HCT116 (cell line): ENCODE measurements around the gene RPTOR. TPM values are rescaled to one million over a fixed set of nuclear protein-coding genes. Genes with fewer than 3 reads are reported as not detected.

ENCODE experiments used
- ATAC-seq: fragments of 200-7000 bp; cut with Tn5 transposase; 2 replicates; pipeline ENCODE4 v1.9.1; 2020; ENCODE audit warnings: mild to moderate bottlenecking, moderate library complexity
- BruUV-seq: library from RNA; stranded (reverse); fragments of 400-500 nt; replicated peaks from 2 replicates; lab custom pipeline; 2021; lab: Mats Ljungman, UMichigan
- CTCF ChIA-PET: fragments of 300-600 bp; sonication (Branson Sonifier 250); formaldehyde crosslinking; loops from one replicate; lab custom pipeline; 2021; ENCODE audit warnings: antibody characterized with exemption; lab: Charles Lee
- POLR2A ChIA-PET: fragments of 300-600, 350-600 bp; sonication (Branson Sonifier 250); formaldehyde crosslinking; loops from one replicate; lab custom pipeline; 2021; ENCODE audit warnings: antibody characterized with exemption; lab: Charles Lee
- RAD21 ChIA-PET, 2 experiments: fragments of 300-600 bp; sonication (Branson Sonifier 250); formaldehyde crosslinking; loops; one replicate each; lab custom pipeline; 2023; ENCODE audit warnings: low total read pairs in 2 of 2; ENCODE audit not compliant: uncharacterized antibody in 2 of 2, unreplicated experiment in 2 of 2, low non-redundant PET in 1 of 2; lab: Charles Lee
- DNase-seq: peaks from one replicate; pipeline ENCODE4 v3.0.0-alpha.2; 2010; ENCODE audit warnings: low read depth, low spot score
- H2AFZ ChIP-seq: fragments of 200-600 bp; shearing (Covaris generic), sonication (generic); 2 replicates; pipeline ENCODE4 v1.6.1; 2017; ENCODE audit warnings: low read depth, mixed run types, mixed read lengths, antibody characterized with exemption, low read length; ENCODE audit not compliant: poor library complexity, severe bottlenecking
- H3K27ac ChIP-seq: 2 replicates; pipeline ENCODE4 v1.5.1; 2012; ENCODE audit warnings: low read depth, low read length
- H3K27me3 ChIP-seq: fragments of 200-600 bp; sonication (generic); 2 replicates; pipeline ENCODE4 v1.6.1; 2016; ENCODE audit warnings: mixed run types, low read length, mixed read lengths; ENCODE audit not compliant: insufficient read depth
- H3K36me3 ChIP-seq, 2 experiments: fragments of 200-500 bp in 1 of 2; fragments of 200-600 bp in 1 of 2; sonication (Bioruptor generic) in 1 of 2; sonication (generic) in 1 of 2; 2 replicates each; pipeline versions ENCODE4 v1.5.1 to v1.6.1; 2014 to 2016; ENCODE audit warnings: low read length in 2 of 2, inconsistent platforms in 1 of 2, mixed read lengths in 1 of 2, mixed run types in 1 of 2; ENCODE audit not compliant: insufficient read depth in 2 of 2, control insufficient read depth in 1 of 2
- H3K4me1 ChIP-seq, 2 experiments: fragments of 200-600 bp in 1 of 2; sonication (generic) in 1 of 2; 2 replicates each; pipeline versions ENCODE4 v1.5.1 to v1.6.1; 2012 to 2017; ENCODE audit warnings: low read length in 2 of 2, inconsistent platforms in 1 of 2, mild to moderate bottlenecking in 1 of 2, mixed read lengths in 1 of 2, mixed run types in 1 of 2, moderate library complexity in 1 of 2; ENCODE audit not compliant: insufficient read depth in 2 of 2, control insufficient read depth in 1 of 2
- H3K4me2 ChIP-seq: fragments of 200-600 bp; sonication (generic); 2 replicates; pipeline ENCODE4 v1.6.1; 2017; ENCODE audit warnings: mixed run types, low read length, mixed read lengths
- H3K4me3 ChIP-seq, 2 experiments: fragments of 200-600 bp in 1 of 2; sonication (generic) in 1 of 2; replicated peaks in 1 of 2; 2 replicates each; pipeline ENCODE4 v1.5.1; 2011 to 2016; ENCODE audit warnings: low read length in 2 of 2, control low read depth in 1 of 2, low read depth in 1 of 2, mild to moderate bottlenecking in 1 of 2, mixed read lengths in 1 of 2, mixed run types in 1 of 2
- H3K79me2 ChIP-seq: fragments of 200-600 bp; sonication (generic); 2 replicates; pipeline ENCODE4 v1.6.1; 2017; ENCODE audit warnings: mild to moderate bottlenecking, mixed run types, low read length, moderate library complexity, mixed read lengths; ENCODE audit not compliant: insufficient read depth
- H3K9ac ChIP-seq: fragments of 200-600 bp; sonication (generic); 2 replicates; pipeline ENCODE4 v1.6.1; 2016; ENCODE audit warnings: low read length, mixed read lengths
- H3K9me2 ChIP-seq: fragments of 200-600 bp; sonication (generic), shearing (Covaris generic); 2 replicates; pipeline ENCODE4 v1.6.1; 2017; ENCODE audit warnings: mixed run types, mild to moderate bottlenecking, moderate library complexity; ENCODE audit not compliant: insufficient read depth
- H3K9me3 ChIP-seq, 2 experiments: fragments of 200-500 bp in 1 of 2; fragments of 200-600 bp in 1 of 2; sonication (Bioruptor generic) in 1 of 2; sonication (generic) in 1 of 2; 2 replicates each; pipeline ENCODE4 v1.6.1; 2014 to 2017; ENCODE audit warnings: low read length in 2 of 2, mixed read lengths in 2 of 2, inconsistent platforms in 1 of 2, low read depth in 1 of 2, mild to moderate bottlenecking in 1 of 2, mixed run types in 1 of 2, moderate library complexity in 1 of 2; ENCODE audit not compliant: control insufficient read depth in 1 of 2, insufficient read depth in 1 of 2
- H4K20me1 ChIP-seq: fragments of 200-600 bp; sonication (generic), shearing (Covaris generic); 2 replicates; pipeline ENCODE4 v1.6.1; 2017; ENCODE audit warnings: mixed run types, mild to moderate bottlenecking, moderate library complexity; ENCODE audit not compliant: insufficient read depth
- CTCF ChIP-seq, 3 experiments: fragments of 200-600 bp in 1 of 3; sonication (generic) in 1 of 3; IDR thresholded peaks in 2 of 3; conservative IDR thresholded peaks in 1 of 3; 2 replicates each; pipeline ENCODE4 v1.5.1; 2012 to 2017; ENCODE audit warnings: low read depth in 2 of 3, low read length in 2 of 3, antibody characterized with exemption in 1 of 3, borderline replicate concordance in 1 of 3, control low read depth in 1 of 3, mild to moderate bottlenecking in 1 of 3, mixed read lengths in 1 of 3, mixed run types in 1 of 3, moderate library complexity in 1 of 3; ENCODE audit not compliant: insufficient read depth in 1 of 3
- ELF1 ChIP-seq: IDR thresholded peaks from 2 replicates; pipeline ENCODE4 v1.6.1; 2012; ENCODE audit warnings: low read depth, borderline replicate concordance
- SIN3A ChIP-seq: IDR thresholded peaks from 2 replicates; pipeline ENCODE4 v1.6.1; 2012; ENCODE audit warnings: low read depth
- SP1 ChIP-seq: IDR thresholded peaks from 2 replicates; pipeline ENCODE4 v1.6.1; 2012; ENCODE audit warnings: low read depth
- ZFX ChIP-seq: fragments of 450-650 bp; IDR thresholded peaks from 2 replicates; pipeline ENCODE4 v1.6.1; 2017
- ZNF274 ChIP-seq: fragments of 200-500 bp; sonication (Bioruptor generic); IDR thresholded peaks from 2 replicates; pipeline ENCODE4 v1.6.1; 2014; ENCODE audit warnings: mild to moderate bottlenecking, low read depth, low read length, inconsistent platforms
- intact Hi-C: fragments of 100-400 bp; cut with micrococcal nuclease; formaldehyde crosslinking; loops from 2 replicates; pipeline ENCODE4 v1.10.0; 2022
- total RNA-seq: library from RNA; stranded (reverse); gene quantifications from one replicate; pipeline ENCODE4 v1.2.1, GENCODE V29; 2021; ENCODE audit not compliant: unreplicated experiment

Gene RPTOR
- total RNA-seq, 1 experiment from 2014 or later: 69.5 TPM

- POLR2A ChIA-PET: no interaction called here
- TF ChIP-seq SP1 (no peak), ELF1 (no peak), ZNF274 (no peak), SIN3A (no peak), CTCF (IDR thresholded peaks at IDR 0.05 in 2 of 3, conservative IDR thresholded peaks at IDR 0.05 in 1 of 3; ENCODE audit: borderline replicate concordance in 1 of 3, insufficient read depth in 1 of 3, low read depth in 2 of 3, low read length in 2 of 3) (no peak), ZFX (no peak)
- H3K9ac ChIP-seq: no peak overlapping the region
- peaks cover 4 to 20% of the 10 kb centered on the region in 2 experiments; a peak in 2 of 4 replicates for H3K36me3 ChIP-seq
- no peaks in the 10 kb centered on the region for H3K9me2 ChIP-seq
- no peak overlapping the region for H3K4me2 ChIP-seq
- intact Hi-C loops: no loop called here
- ATAC-seq (no peak), DNase-seq (no peak)
- RAD21 ChIA-PET: no interaction called here
- H3K79me2 ChIP-seq: no peaks in the 10 kb centered on the region
- H2AFZ ChIP-seq: no peak overlapping the region
- no peaks in the 10 kb centered on the region for H4K20me1 ChIP-seq
- H3K4me3 ChIP-seq: no peak overlapping the region
- H3K27me3 ChIP-seq: no peaks in the 10 kb centered on the region
- peaks cover 21 to 22% of the 10 kb centered on the region in 2 experiments; a peak in 3 of 4 replicates for H3K9me3 ChIP-seq
- no peaks in the 10 kb centered on the region for H3K4me1 ChIP-seq
- no peak overlapping the region for H3K27ac ChIP-seq
- no TSS peak for BruUV-seq
- CTCF ChIA-PET: no interaction called here
Observed at GRCh38 chr17:80918731-80919130, 374.1 kb downstream of the RPTOR start.
